AG04449 (cell line): Measurements from ENCODE around the gene MVB12B.

Experiments
- CTCF ChIA-PET: fragments of 350-600 bp; formaldehyde crosslinking; extraction: SDS; loops from one replicate; lab custom pipeline; 2021; ENCODE audit warnings: antibody characterized with exemption; lab: Yijun Ruan, JAX
- POLR2A ChIA-PET: fragments of 400-600, 350-600 bp; formaldehyde crosslinking; extraction: SDS; loops from one replicate; lab custom pipeline; 2020; ENCODE audit warnings: antibody characterized with exemption, inconsistent platforms; lab: Yijun Ruan, JAX
- DNase-seq: peaks from one replicate; pipeline ENCODE4 v3.0.0-alpha.2; 2010; ENCODE audit warnings: low read depth, low spot score
- H3K4me3 ChIP-seq: 2 replicates; pipeline ENCODE4 v1.5.1; 2011; ENCODE audit warnings: low read depth, mild to moderate bottlenecking, control low read depth, low read length
- CTCF ChIP-seq: IDR thresholded peaks from one replicate; pipeline ENCODE4 v1.5.1; 2011; ENCODE audit warnings: mild to moderate bottlenecking, moderate library complexity, low read length, control low read depth, inconsistent platforms; ENCODE audit not compliant: insufficient read depth; ENCODE audit errors: missing control alignments

The MVB12B gene

GRCh38 chr9:126430124-126430523, 103.5 kb downstream of the MVB12B start:
- DNase-seq = no peak
- ChIA-PET CTCF (no interaction called here), POLR2A (no interaction called here)
- H3K4me3 ChIP-seq = no peak overlapping the region
- TF ChIP-seq CTCF = no peak

- ChIA-PET CTCF (interaction anchor here (1.3 kb wide), 1 partner anchor 60 kb away, joined by 5 read pairs; no protein-coding TSS in a partner anchor), POLR2A (no interaction called here)
- no peak overlapping the region for H3K4me3 ChIP-seq
- no peak for TF ChIP-seq CTCF
- no peak for DNase-seq
These were observed 104.6 kb downstream of the MVB12B start for GRCh38 chr9:126431077-126431742.

DNA sequence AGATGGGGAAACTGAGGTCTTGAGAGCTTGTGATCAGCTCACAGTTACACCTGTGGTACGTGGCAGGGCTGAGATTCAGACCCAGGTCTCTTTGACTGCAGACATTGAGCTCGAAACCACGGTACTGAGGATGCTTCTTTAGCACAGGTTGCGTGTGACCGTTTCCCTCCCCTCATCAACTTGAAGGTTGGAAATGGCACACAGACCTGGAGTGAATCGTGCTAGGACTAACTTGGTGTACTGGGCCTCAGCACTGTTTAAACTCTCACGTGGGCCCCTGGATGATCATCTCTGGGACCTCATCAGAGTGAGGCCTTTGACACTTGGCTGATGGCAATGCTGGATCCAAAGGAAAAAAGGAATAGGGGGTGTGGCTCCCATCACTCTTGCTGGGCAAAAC, 106.0 kb downstream of the MVB12B start:
- ChIA-PET POLR2A (no interaction called here), CTCF (interaction anchor here (1.0 kb wide), 1 partner anchor 8 kb away, joined by 3 read pairs; no protein-coding TSS in a partner anchor)
- DNase-seq = no peak
- H3K4me3 ChIP-seq = no peak overlapping the region
- TF ChIP-seq CTCF = no peak

- POLR2A ChIA-PET = no interaction called here
- no peak overlapping the region for H3K4me3 ChIP-seq
- DNase-seq = no peak
- CTCF ChIA-PET = interaction anchor here (1.0 kb wide), 1 partner anchor 36 kb away, joined by 4 read pairs; no protein-coding TSS in a partner anchor
- TF ChIP-seq CTCF = no peak
These were observed 108.5 kb downstream of the MVB12B start for GRCh38 chr9:126435105-126435504.

- ChIA-PET POLR2A (no interaction called here), CTCF (interaction anchor here (1.0 to 2.2 kb wide), 3 partner anchors 34 to 56 kb away, joined by 3 to 8 read pairs (median 4); no protein-coding TSS in a partner anchor)
- TF ChIP-seq CTCF = no peak
- H3K4me3 ChIP-seq = no peak overlapping the region
- no peak for DNase-seq
These were observed 109.0 kb downstream of the MVB12B start for GRCh38 chr9:126435626-126436025.

DNA sequence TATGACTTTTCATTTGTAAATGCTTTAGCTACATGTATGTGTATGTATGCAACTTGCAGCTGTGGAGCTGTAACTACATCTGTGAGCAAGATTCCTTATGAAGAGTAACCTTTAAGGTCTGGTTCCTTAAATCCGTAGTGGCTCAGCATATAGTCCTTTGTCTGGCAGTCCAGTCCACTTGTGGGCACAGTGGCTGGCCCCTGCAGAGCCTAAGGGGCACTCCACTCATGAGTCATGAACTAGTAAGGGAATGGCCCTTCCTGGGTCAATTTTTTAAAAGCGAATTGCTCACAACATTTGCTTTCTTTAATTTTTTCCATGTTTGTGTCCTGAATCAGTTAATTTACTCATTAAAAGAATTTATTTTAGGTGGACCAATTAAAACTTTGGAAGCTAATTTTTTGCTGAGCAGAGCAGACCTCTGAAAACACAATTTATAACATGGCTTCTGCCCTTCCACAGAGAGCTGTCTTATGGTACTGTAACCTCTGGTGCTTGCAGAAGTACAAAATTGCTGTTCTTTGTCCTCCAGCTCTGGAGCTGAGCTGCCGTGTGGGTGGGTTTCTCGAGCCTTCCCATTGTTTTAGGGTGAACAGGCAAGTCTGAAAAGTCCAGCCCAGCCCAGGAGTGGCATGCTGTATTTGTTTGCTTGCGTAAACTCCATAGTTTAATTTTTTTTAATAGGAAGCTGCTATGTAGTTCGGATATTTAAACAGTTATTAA, 110.1 kb downstream of the MVB12B start:
- ChIA-PET POLR2A (no interaction called here), CTCF (interaction anchor here (0.8 to 2.2 kb wide), 6 partner anchors 9 to 63 kb away, joined by 3 to 11 read pairs (median 4); no protein-coding TSS in a partner anchor)
- no peak for DNase-seq
- TF ChIP-seq CTCF = no peak
- no peak overlapping the region for H3K4me3 ChIP-seq
